Mesendoderm (in vitro differentiated cells): Measurements from ENCODE around the gene TPRG1L.

Experiments used
- DNase-seq: peaks from one replicate; pipeline ENCODE4 v3.0.0; 2013
- H2AK5ac ChIP-seq: 2 replicates; pipeline ENCODE4 v1.6.1; 2013; ENCODE audit warnings: low read length, inconsistent platforms
- H2BK120ac ChIP-seq: 2 replicates; pipeline ENCODE4 v1.6.1; 2013; ENCODE audit warnings: low read depth, mild to moderate bottlenecking, low read length, moderate library complexity, mixed read lengths
- H2BK15ac ChIP-seq: replicated peaks from 2 replicates; pipeline ENCODE4 v1.6.1; 2013; ENCODE audit warnings: low read depth, mild to moderate bottlenecking, moderate library complexity
- H2BK5ac ChIP-seq: 2 replicates; pipeline ENCODE4 v1.6.1; 2013; ENCODE audit warnings: low read length, inconsistent platforms
- H3K18ac ChIP-seq: 2 replicates; pipeline ENCODE4 v1.6.1; 2013; ENCODE audit warnings: mild to moderate bottlenecking, low read length, mixed read lengths
- H3K23ac ChIP-seq: one replicate; pipeline ENCODE4 v1.6.1; 2013; ENCODE audit warnings: low read length
- H3K27ac ChIP-seq: 2 replicates; pipeline ENCODE4 v1.5.1; 2013; ENCODE audit warnings: low read depth, mild to moderate bottlenecking, inconsistent platforms, low read length, moderate library complexity
- H3K27me3 ChIP-seq: 2 replicates; pipeline ENCODE4 v1.6.1; 2013; ENCODE audit warnings: low read length, control low read depth, mild to moderate bottlenecking, inconsistent platforms; ENCODE audit not compliant: insufficient read depth, poor library complexity
- H3K36me3 ChIP-seq: 2 replicates; pipeline ENCODE4 v1.6.1; 2013; ENCODE audit warnings: low read length, inconsistent platforms; ENCODE audit not compliant: control insufficient read depth, insufficient read depth
- H3K4ac ChIP-seq: one replicate; pipeline ENCODE4 v1.6.1; 2013; ENCODE audit warnings: low read depth, mild to moderate bottlenecking, low read length, moderate library complexity
- H3K4me1 ChIP-seq: 2 replicates; pipeline ENCODE4 v1.6.1; 2013; ENCODE audit warnings: low read depth, low read length, inconsistent platforms; ENCODE audit not compliant: control insufficient read depth
- H3K4me2 ChIP-seq: 2 replicates; pipeline ENCODE4 v1.6.1; 2013; ENCODE audit warnings: low read length
- H3K4me3 ChIP-seq: 2 replicates; pipeline ENCODE4 v1.5.1; 2013; ENCODE audit warnings: mild to moderate bottlenecking, low read length
- H3K56ac ChIP-seq: one replicate; pipeline ENCODE4 v1.6.1; 2013; ENCODE audit warnings: low read length
- H3K79me1 ChIP-seq: 2 replicates; pipeline ENCODE4 v1.6.1; 2013; ENCODE audit warnings: low read length, inconsistent platforms
- H3K79me2 ChIP-seq: 2 replicates; pipeline ENCODE4 v1.6.1; 2013; ENCODE audit warnings: mild to moderate bottlenecking, low read length; ENCODE audit not compliant: control insufficient read depth, insufficient read depth
- H3K9ac ChIP-seq: 2 replicates; pipeline ENCODE4 v1.6.1; 2013; ENCODE audit warnings: low read length, inconsistent platforms
- H4K5ac ChIP-seq: one replicate; pipeline ENCODE4 v1.6.1; 2013; ENCODE audit warnings: low read length
- H4K8ac ChIP-seq: one replicate; pipeline ENCODE4 v1.6.1; 2013; ENCODE audit warnings: low read depth, mild to moderate bottlenecking, control low read depth, low read length, moderate library complexity
- WGBS: extraction: QIAGEN DNeasy Blood & Tissue Kit; methylation state at CpG from one replicate; pipeline ENCODE4 v1.1.7; 2013; ENCODE audit warnings: low lambda C conversion rate, missing lambda C conversion rate; ENCODE audit not compliant: insufficient coverage; ENCODE audit errors: extremely low coverage; 5-methylcytosine and 5-hydroxymethylcytosine counted together

Gene TPRG1L

GRCh38 chr1:3652548-3653285 lies 27.9 kb downstream of the TPRG1L start:
- H3K79me2 ChIP-seq: no peaks in the 10 kb centered on the region
- WGBS: no CpG with 5 or more reads among the region's 68 CpGs
- no peaks in the 10 kb centered on the region for H3K4me1 ChIP-seq
- H2BK15ac ChIP-seq: no peak overlapping the region
- no peak overlapping the region for H3K27ac ChIP-seq
- H3K23ac ChIP-seq: no peak overlapping the region
- peaks cover 4% of the 10 kb centered on the region for H3K79me1 ChIP-seq
- no peak overlapping the region for H3K18ac ChIP-seq
- peak overlapping the region; percentile 15 for H3K56ac ChIP-seq
- no peak overlapping the region for H4K5ac ChIP-seq
- no peak overlapping the region for H3K4ac ChIP-seq
- no peak overlapping the region for H3K4me3 ChIP-seq
- no peak overlapping the region for H2BK5ac ChIP-seq
- H3K9ac ChIP-seq: peak overlapping the region; percentile 19
- H2AK5ac ChIP-seq: no peak overlapping the region
- DNase-seq: peak; percentile 44
- no peak overlapping the region for H2BK120ac ChIP-seq
- peak overlapping the region; percentile 23 for H3K4me2 ChIP-seq
- peaks cover 48% of the 10 kb centered on the region for H3K27me3 ChIP-seq
- no peak overlapping the region for H4K8ac ChIP-seq
- no peaks in the 10 kb centered on the region for H3K36me3 ChIP-seq

- Histone ChIP-seq H3K79me1 (peaks cover 4% of the 10 kb centered on the region), H3K4me2 (no peak overlapping the region), H2BK15ac (no peak overlapping the region), H4K5ac (no peak overlapping the region), H3K4me1 (no peaks in the 10 kb centered on the region), H4K8ac (no peak overlapping the region), H3K18ac (no peak overlapping the region), H3K79me2 (no peaks in the 10 kb centered on the region), H2BK5ac (no peak overlapping the region), H2AK5ac (no peak overlapping the region), H3K23ac (no peak overlapping the region), H3K36me3 (no peaks in the 10 kb centered on the region), H3K27ac (no peak overlapping the region), H2BK120ac (no peak overlapping the region), H3K56ac (no peak overlapping the region), H3K4ac (no peak overlapping the region), H3K9ac (no peak overlapping the region), H3K4me3 (no peak overlapping the region), H3K27me3 (peaks cover 48% of the 10 kb centered on the region)
- WGBS: no CpG with 5 or more reads among the region's 10 CpGs
- no peak for DNase-seq
Observed at GRCh38 chr1:3653286-3653618, 28.4 kb downstream of the TPRG1L start.

- no peak overlapping the region for H3K56ac ChIP-seq
- H2AK5ac ChIP-seq: no peak overlapping the region
- H3K36me3 ChIP-seq: no peaks in the 10 kb centered on the region
- H3K23ac ChIP-seq: no peak overlapping the region
- H3K4me2 ChIP-seq: no peak overlapping the region
- no peak overlapping the region for H2BK15ac ChIP-seq
- H3K4me1 ChIP-seq: no peaks in the 10 kb centered on the region
- no peak overlapping the region for H3K18ac ChIP-seq
- H3K4ac ChIP-seq: no peak overlapping the region
- H3K4me3 ChIP-seq: no peak overlapping the region
- DNase-seq: no peak
- no peak overlapping the region for H3K9ac ChIP-seq
- H3K79me1 ChIP-seq: no peaks in the 10 kb centered on the region
- no peak overlapping the region for H2BK5ac ChIP-seq
- no peak overlapping the region for H3K27ac ChIP-seq
- no CpG with 5 or more reads among the region's 22 CpGs for WGBS
- no peaks in the 10 kb centered on the region for H3K79me2 ChIP-seq
- no peak overlapping the region for H4K8ac ChIP-seq
- no peak overlapping the region for H4K5ac ChIP-seq
- H2BK120ac ChIP-seq: no peak overlapping the region
- peaks cover 48% of the 10 kb centered on the region for H3K27me3 ChIP-seq
Observed at GRCh38 chr1:3654549-3655281, 29.9 kb downstream of the TPRG1L start.

GRCh38 chr1:3656450-3657095 lies 31.8 kb downstream of the TPRG1L start:
- Histone ChIP-seq H3K79me2 (no peaks in the 10 kb centered on the region), H4K8ac (no peak overlapping the region), H4K5ac (no peak overlapping the region), H3K4me2 (no peak overlapping the region), H2BK120ac (no peak overlapping the region), H3K18ac (no peak overlapping the region), H2BK15ac (no peak overlapping the region), H3K23ac (no peak overlapping the region), H3K9ac (no peak overlapping the region), H3K79me1 (no peaks in the 10 kb centered on the region), H3K4me3 (no peak overlapping the region), H2AK5ac (no peak overlapping the region), H3K36me3 (no peaks in the 10 kb centered on the region), H2BK5ac (no peak overlapping the region), H3K27me3 (peaks cover 36% of the 10 kb centered on the region), H3K27ac (no peak overlapping the region), H3K56ac (no peak overlapping the region), H3K4me1 (no peaks in the 10 kb centered on the region), H3K4ac (no peak overlapping the region)
- no CpG with 5 or more reads among the region's 13 CpGs for WGBS
- no peak for DNase-seq

- H3K27ac ChIP-seq: no peak overlapping the region
- no peak for DNase-seq
- H2BK120ac ChIP-seq: no peak overlapping the region
- no peak overlapping the region for H3K56ac ChIP-seq
- H3K36me3 ChIP-seq: no peaks in the 10 kb centered on the region
- H3K4me2 ChIP-seq: no peak overlapping the region
- H4K5ac ChIP-seq: no peak overlapping the region
- no peak overlapping the region for H3K4ac ChIP-seq
- H3K4me1 ChIP-seq: no peaks in the 10 kb centered on the region
- no peak overlapping the region for H2BK5ac ChIP-seq
- H3K18ac ChIP-seq: no peak overlapping the region
- H2AK5ac ChIP-seq: no peak overlapping the region
- H4K8ac ChIP-seq: no peak overlapping the region
- WGBS: no CpG with 5 or more reads among the region's 6 CpGs
- no peak overlapping the region for H2BK15ac ChIP-seq
- no peak overlapping the region for H3K9ac ChIP-seq
- peaks cover 31% of the 10 kb centered on the region for H3K27me3 ChIP-seq
- H3K23ac ChIP-seq: no peak overlapping the region
- H3K4me3 ChIP-seq: no peak overlapping the region
- H3K79me1 ChIP-seq: no peaks in the 10 kb centered on the region
- no peaks in the 10 kb centered on the region for H3K79me2 ChIP-seq
Observed at GRCh38 chr1:3657096-3657475, 32.3 kb downstream of the TPRG1L start.
